HFFc6 (cell line): Measurements from ENCODE around the gene KDM4C. TPM values are rescaled to one million over a fixed set of nuclear protein-coding genes. Genes with fewer than 3 reads are reported as not detected.

Experiments
- DNase-seq: peaks from one replicate; pipeline ENCODE4 v3.0.0-alpha.2; 2018
- H3K27ac Mint-ChIP-seq: 2 replicates; pipeline ENCODE4 v1.8.0; 2020; ENCODE audit warnings: mild to moderate bottlenecking, mixed read lengths
- H3K27me3 Mint-ChIP-seq: 2 replicates; pipeline ENCODE4 v1.8.0; 2021; ENCODE audit warnings: mild to moderate bottlenecking, moderate library complexity, mixed read lengths; ENCODE audit not compliant: insufficient read depth
- H3K36me3 Mint-ChIP-seq: 2 replicates; pipeline ENCODE4 v1.8.0; 2021; ENCODE audit warnings: low read depth, mixed read lengths
- H3K4me1 Mint-ChIP-seq: 2 replicates; pipeline ENCODE4 v1.8.0; 2020; ENCODE audit warnings: low read depth, mixed read lengths
- H3K4me3 Mint-ChIP-seq: 2 replicates; pipeline ENCODE4 v1.8.0; 2020; ENCODE audit warnings: mild to moderate bottlenecking, moderate library complexity, mixed read lengths
- H3K9me3 Mint-ChIP-seq: 2 replicates; pipeline ENCODE4 v1.8.0; 2020; ENCODE audit warnings: mild to moderate bottlenecking, mixed read lengths
- total RNA-seq, 6 experiments: library from RNA; stranded (reverse); fragmentation: NEBNext Ultra II Directional; extraction: Animal tissue kit (Norgen Biotek cat#: 25700); gene quantifications; 2 replicates in 1 of 6; 3 replicates in 5 of 6; pipeline ENCODE4 v1.2.3, GENCODE V29; 2021
- TF ChIP-seq, protein P1 (sequence below): fragments of 200-600 bp; sonication (generic); IDR thresholded peaks from 2 replicates; pipeline ENCODE4 v1.5.0; 2021; ENCODE audit warnings: antibody characterized with exemption, mild to moderate bottlenecking

KDM4C gene
- total RNA-seq, 6 experiments from 2014 or later, result 9.1 to 12.0 (median 11.1) TPM

- Mint-ChIP-seq H3K36me3 (no peaks in the 10 kb centered on the region), H3K4me3 (no peak overlapping the region), H3K9me3 (no peaks in the 10 kb centered on the region), H3K27ac (no peak overlapping the region), H3K27me3 (no peaks in the 10 kb centered on the region), H3K4me1 (peaks cover 18% of the 10 kb centered on the region)
- no peak for DNase-seq
- TF ChIP-seq, protein P1, sequence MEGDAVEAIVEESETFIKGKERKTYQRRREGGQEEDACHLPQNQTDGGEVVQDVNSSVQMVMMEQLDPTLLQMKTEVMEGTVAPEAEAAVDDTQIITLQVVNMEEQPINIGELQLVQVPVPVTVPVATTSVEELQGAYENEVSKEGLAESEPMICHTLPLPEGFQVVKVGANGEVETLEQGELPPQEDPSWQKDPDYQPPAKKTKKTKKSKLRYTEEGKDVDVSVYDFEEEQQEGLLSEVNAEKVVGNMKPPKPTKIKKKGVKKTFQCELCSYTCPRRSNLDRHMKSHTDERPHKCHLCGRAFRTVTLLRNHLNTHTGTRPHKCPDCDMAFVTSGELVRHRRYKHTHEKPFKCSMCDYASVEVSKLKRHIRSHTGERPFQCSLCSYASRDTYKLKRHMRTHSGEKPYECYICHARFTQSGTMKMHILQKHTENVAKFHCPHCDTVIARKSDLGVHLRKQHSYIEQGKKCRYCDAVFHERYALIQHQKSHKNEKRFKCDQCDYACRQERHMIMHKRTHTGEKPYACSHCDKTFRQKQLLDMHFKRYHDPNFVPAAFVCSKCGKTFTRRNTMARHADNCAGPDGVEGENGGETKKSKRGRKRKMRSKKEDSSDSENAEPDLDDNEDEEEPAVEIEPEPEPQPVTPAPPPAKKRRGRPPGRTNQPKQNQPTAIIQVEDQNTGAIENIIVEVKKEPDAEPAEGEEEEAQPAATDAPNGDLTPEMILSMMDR, result no peak
Measured at GRCh38 chr9:6897898-6898302, 140.1 kb downstream of the KDM4C start.

DNA sequence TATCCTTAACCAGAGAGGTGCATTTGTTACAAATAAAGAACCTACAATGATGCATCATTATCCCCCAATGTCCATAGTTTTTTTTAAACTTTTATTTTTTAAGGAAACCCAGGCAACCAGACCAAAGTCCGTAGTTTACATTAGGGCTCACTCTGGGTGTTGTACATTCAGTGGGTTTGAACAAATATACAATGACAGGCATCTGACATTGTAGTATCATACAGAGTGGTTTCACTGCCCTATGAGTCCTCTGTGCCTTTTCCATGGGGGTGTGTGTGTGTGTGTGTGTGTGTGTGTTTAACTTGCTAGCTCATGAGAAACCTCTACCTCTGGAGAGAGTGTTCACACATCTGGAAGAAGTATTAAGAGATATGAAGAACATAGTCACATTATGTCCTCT lies 141.5 kb downstream of the KDM4C start:
- H3K9me3 Mint-ChIP-seq, result no peaks in the 10 kb centered on the region
- peaks cover 18% of the 10 kb centered on the region for H3K4me1 Mint-ChIP-seq
- no peak overlapping the region for H3K27ac Mint-ChIP-seq
- H3K27me3 Mint-ChIP-seq, result no peaks in the 10 kb centered on the region
- TF ChIP-seq, protein P1, result no peak
- no peaks in the 10 kb centered on the region for H3K36me3 Mint-ChIP-seq
- DNase-seq, result no peak
- no peak overlapping the region for H3K4me3 Mint-ChIP-seq

GRCh38 chr9:6900440-6900883 lies 142.7 kb downstream of the KDM4C start:
- Mint-ChIP-seq H3K36me3 (no peaks in the 10 kb centered on the region), H3K9me3 (no peaks in the 10 kb centered on the region), H3K27me3 (no peaks in the 10 kb centered on the region), H3K4me3 (no peak overlapping the region), H3K4me1 (peaks cover 18% of the 10 kb centered on the region), H3K27ac (no peak overlapping the region)
- TF ChIP-seq, protein P1, result no peak
- DNase-seq, result no peak

- Mint-ChIP-seq H3K27ac (no peak overlapping the region), H3K27me3 (no peaks in the 10 kb centered on the region), H3K4me3 (no peak overlapping the region), H3K36me3 (no peaks in the 10 kb centered on the region), H3K4me1 (peaks cover 18% of the 10 kb centered on the region), H3K9me3 (no peaks in the 10 kb centered on the region)
- TF ChIP-seq, protein P1, result no peak
- DNase-seq, result no peak
Measured at GRCh38 chr9:6901180-6901579, 143.4 kb downstream of the KDM4C start.

- Mint-ChIP-seq H3K4me3 (no peak overlapping the region), H3K4me1 (peaks cover 11% of the 10 kb centered on the region), H3K36me3 (no peaks in the 10 kb centered on the region), H3K27ac (no peak overlapping the region; the same call in 1 of the 2 replicates), H3K9me3 (no peaks in the 10 kb centered on the region), H3K27me3 (no peaks in the 10 kb centered on the region)
- no peak for DNase-seq
- TF ChIP-seq, protein P1, result no peak
Measured at GRCh38 chr9:6902423-6902822, 144.7 kb downstream of the KDM4C start.

DNA sequence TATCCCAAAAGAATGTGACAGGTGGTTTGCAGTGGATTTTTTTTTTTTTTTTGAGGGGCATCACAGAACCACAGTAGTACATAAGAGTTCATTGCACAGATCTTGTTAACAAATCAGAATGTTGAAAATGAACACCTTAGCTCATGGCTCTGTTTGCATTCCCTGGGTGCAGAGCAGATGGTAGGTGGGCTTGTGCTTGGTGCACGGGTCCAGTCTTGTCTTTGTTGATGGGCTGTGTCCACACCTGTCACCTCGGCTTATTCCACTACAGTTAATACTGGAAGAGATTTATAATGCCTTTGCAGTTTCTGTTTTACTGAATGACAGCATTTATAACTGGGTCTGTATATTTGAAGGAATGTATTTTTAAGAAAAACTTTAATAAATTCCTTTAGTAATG lies 146.6 kb downstream of the KDM4C start:
- peaks cover 11% of the 10 kb centered on the region for H3K4me1 Mint-ChIP-seq
- no peaks in the 10 kb centered on the region for H3K36me3 Mint-ChIP-seq
- TF ChIP-seq, protein P1, result no peak
- no peak overlapping the region for H3K4me3 Mint-ChIP-seq
- no peak overlapping the region for H3K27ac Mint-ChIP-seq
- no peak for DNase-seq
- H3K27me3 Mint-ChIP-seq, result no peaks in the 10 kb centered on the region
- H3K9me3 Mint-ChIP-seq, result no peaks in the 10 kb centered on the region
